NK-92 (cell line): ENCODE data around the gene FAM117A.
"Not testable (repeated sequence)": the region's sequence is repeated elsewhere in the genome, so short reads cannot be mapped to it uniquely, and the experiment has no call there.

ENCODE experiments used
- DNase-seq: peaks from one replicate; lab custom pipeline; 2025; ENCODE audit not compliant: unreplicated experiment; lab: John Stamatoyannopoulos, UW

Gene FAM117A

DNA sequence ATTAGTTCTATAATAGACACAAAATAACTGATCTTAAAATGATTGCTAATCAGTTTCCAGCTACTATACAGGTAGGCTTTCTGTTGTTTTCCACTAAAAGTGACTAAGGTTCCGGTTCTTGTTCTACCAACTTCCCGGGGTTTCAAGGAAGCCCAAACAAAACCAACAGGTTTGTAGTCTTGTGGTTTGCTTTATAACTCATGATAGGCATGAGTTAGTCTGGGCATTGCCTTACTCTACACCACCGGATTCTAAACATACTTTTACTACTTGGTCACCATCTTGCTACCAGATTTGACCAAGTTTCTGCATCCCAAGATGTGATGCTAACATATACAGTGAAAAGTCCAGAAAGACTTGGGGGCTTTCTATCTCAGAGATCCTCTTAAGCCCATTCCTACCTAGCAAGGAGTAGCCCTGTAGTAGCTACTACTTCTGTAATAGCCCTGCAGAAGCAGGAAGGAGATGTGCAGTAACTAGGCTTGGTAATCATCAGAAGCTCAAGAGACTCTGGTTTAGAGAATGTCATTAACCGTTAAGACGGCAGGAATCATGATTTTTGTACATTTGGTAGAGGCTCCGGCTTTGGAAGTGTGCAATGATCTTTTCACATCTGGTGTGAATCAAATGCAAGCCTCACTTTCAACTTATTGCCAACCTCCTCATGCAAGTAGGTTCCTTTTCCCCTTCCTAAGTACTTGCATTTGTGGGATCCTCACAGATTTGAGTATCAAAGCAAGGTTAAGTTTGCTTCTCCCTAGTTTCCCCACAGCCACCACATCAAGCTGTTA, 1.6 kb downstream of the FAM117A start:
- no peak for DNase-seq

GRCh38 chr17:49760932-49761558, 2.9 kb downstream of the FAM117A start:
- no peak for DNase-seq

- DNase-seq = no peak
Observed at GRCh38 chr17:49760296-49760695, 3.6 kb downstream of the FAM117A start.

- DNase-seq = no peak
Observed at GRCh38 chr17:49759203-49759602, 4.7 kb downstream of the FAM117A start.

DNA sequence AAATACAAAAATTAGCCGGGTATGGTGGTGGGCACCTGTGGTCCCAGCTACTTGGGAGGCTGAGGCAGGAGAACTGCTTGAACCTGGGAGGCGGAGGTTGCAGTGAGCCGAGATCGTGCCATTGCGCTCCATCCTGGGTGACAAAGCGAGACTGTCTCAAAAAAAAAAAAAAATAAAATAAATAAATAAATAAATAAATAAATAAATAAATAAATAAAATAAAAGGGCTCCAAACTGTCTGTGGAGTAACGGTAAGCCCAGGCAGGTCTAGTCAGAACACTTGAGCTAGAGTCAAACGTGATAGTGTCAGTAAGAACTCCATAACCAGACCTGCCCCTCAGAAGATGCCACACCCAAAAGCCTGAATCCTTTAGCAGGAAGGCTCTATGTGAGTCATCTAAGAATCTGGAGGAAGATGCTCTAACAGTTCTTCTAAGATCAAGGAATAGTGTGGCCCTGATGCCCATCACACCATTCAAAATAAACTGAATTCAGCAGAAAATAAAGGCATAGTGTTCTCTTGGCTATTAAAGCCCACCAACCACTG, 5.4 kb downstream of the FAM117A start:
- not testable (repeated sequence) for DNase-seq

DNA sequence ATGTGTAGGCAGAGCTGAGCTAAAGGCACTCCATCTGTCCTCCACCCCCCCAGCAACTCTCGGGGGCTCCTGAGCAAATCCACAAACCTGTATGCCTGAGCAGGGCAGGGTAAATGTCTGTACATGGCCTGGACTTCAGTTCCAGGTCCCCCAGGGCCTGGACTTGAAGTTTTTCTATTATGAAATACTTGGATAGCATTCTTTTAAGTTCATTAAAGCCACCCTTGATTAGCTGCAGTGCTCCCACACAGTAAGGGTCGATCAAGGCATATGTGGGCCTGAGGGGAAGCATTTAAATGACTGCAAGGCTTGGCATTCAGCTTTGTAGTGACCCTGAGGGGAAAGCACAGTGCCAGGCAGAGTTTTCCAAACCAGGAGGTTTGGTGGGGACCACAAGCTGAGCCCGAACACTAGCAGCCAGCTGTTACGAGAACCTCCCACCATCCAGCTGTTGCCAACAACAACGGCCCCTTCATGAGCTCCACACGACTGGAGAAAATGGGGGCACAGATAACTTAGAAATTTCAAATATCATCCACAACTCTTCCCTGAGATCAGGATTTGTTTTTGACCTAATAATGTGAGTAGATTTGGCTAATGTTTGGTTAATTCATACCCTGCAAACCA, 6.7 kb downstream of the FAM117A start:
- no peak for DNase-seq

- DNase-seq = no peak
Observed at GRCh38 chr17:49756323-49757150, 7.4 kb downstream of the FAM117A start.

GRCh38 chr17:49755663-49756283, 8.2 kb downstream of the FAM117A start:
- DNase-seq = no peak

GRCh38 chr17:49753959-49754391, 10.0 kb downstream of the FAM117A start:
- DNase-seq = no peak

DNA sequence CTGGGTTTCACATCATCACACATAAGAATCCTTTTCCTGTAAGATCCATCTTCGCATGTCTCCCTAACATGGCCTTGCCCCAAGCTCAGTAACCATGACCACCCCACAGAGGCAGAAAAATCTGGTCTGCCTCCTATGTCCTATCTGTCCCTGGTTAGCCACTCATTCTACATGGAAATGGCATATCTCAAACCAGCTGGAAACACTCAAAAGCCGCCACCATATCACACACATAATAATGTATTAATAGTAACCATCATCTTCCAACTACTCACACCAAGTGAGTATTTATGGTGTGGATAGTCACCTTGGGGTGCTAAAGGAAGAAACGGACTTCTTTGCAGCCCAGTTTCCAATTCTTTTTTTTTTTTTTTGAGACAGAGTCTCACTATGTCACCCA, 11.4 kb downstream of the FAM117A start:
- no peak for DNase-seq

DNA sequence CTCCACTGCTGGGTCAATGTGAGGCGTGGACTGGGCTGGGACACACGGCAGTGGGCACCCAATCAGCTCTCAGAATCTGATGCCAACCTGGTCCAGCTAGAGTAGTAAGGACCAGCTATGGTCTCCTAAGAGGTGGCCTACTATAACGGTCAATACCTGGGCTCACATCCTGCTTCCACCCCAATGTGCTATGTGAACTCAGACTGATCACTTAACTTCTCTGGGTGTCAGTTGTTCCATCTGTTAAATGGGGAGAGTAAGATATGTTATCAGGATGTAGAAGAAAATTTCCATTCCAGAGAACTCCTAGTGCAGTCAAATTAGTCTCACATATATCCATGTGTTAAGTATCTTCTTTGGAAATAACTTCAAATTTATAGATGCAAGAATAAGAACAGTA, 14.2 kb downstream of the FAM117A start:
- DNase-seq = no peak

GRCh38 chr17:49748791-49749190, 15.1 kb downstream of the FAM117A start:
- DNase-seq = no peak

DNA sequence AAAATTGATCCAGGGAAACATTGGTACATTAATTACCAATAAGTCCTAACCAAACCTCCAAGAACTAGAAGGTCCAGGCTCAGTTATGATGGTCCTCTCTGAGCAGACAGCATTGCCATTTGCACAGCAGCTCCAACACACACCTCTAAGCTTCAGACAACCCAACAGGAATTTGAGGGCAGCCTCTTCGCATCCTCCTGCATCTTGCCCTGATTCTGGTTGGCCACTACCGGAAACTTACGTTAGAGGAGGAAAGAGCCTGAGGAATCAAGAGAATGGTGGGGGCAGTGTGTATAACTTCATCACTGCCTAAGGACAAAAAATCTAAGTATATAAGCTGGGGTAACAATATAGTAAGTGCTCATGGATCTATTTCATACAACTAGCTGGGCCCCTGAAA, 15.7 kb downstream of the FAM117A start:
- DNase-seq = no peak

DNA sequence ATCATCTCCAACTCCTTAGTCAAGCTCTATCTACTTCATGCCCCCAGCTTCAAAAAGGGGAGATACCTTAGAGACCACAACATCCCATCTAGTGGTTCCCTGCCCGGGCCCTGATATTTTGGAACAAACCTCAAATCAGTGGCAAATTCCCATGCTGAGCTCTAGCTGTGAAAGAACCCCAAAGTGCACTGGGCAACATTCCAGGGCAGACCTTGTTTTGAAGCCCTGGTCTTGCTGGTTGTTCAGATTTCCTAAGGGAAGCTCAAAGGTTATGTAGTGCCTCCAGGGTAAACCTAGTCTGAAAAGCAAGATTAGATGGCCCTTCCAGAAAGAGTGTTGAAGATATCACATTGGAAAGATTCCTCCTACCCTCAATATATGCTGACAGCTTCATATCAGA, 16.3 kb downstream of the FAM117A start:
- DNase-seq = no peak

GRCh38 chr17:49746791-49747490, 17.0 kb downstream of the FAM117A start:
- no peak for DNase-seq

DNA sequence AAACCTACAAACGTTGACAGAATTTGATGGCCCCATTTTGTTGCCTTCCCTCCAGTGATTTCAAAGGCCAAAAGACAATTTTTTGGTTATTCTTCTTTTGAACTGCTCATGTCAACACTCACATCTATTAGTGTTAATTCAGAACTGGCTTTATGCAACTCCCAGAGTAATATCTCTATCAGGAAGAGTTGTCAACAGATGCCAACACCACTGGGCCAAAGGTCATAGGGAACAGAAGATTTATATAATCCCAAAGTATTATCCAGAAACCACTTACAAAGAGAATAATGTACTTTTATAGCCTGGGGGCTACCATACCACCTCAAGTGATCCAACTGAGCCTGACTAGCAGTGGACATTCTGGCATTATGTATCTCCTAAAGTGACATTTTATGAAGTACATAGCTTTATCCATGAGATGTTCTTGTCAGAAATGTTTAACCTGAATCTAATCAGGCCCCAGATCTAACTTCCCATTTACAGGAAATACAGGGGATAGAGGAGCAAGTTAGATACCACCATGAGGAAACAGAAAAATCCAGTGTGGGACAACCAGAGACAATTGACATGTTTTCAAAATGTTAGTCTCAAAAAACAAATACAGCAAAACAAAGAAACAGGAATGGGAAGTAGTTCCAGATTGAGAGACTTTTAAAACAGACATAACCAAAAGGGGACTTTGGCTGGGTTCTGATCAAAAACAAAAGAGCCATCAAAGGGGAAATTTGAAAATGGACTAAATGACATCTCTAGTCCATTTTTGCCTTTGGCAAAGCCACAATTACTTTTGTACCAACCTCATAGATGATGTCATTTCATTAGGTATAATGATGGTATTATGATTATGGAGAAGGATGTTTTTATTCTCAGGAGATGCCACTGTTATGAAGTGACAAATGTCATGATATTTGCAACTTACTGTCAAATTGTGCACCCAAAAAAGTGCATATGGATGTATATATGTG, 18.5 kb downstream of the FAM117A start:
- no peak for DNase-seq

- no peak for DNase-seq
Observed at GRCh38 chr17:49742166-49742638, 21.7 kb downstream of the FAM117A start.

DNA sequence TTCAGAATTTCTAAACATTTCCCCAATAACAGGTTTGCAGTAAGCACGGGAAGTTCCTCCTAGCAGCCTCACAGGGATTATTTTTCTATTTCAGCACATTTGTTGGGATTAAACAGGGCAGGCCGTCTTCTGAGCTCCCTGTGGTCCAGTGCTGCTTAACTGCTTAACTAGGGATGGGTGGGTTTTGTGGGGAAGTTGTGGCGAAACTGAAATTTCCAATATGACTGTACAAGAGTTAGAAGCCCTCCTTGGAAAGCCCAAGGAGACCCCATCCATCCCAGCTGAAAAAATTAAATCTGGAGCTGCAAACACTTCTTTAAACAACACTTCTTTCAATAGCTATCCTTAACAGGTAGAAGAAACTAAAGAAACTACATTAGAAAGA, 22.2 kb downstream of the FAM117A start:
- no peak for DNase-seq
